CD4-positive, alpha-beta T cell treated with Interleukin-4 for 4 hours (primary cell): Measurements from ENCODE around the gene ITGA1.
A peak's percentile ranks its signal among the peaks of the same experiment; 100 is the strongest.

Experiments
- DNase-seq: peaks from one replicate; pipeline ENCODE4 v3.0.0-alpha.2; 2020

Gene ITGA1

DNA sequence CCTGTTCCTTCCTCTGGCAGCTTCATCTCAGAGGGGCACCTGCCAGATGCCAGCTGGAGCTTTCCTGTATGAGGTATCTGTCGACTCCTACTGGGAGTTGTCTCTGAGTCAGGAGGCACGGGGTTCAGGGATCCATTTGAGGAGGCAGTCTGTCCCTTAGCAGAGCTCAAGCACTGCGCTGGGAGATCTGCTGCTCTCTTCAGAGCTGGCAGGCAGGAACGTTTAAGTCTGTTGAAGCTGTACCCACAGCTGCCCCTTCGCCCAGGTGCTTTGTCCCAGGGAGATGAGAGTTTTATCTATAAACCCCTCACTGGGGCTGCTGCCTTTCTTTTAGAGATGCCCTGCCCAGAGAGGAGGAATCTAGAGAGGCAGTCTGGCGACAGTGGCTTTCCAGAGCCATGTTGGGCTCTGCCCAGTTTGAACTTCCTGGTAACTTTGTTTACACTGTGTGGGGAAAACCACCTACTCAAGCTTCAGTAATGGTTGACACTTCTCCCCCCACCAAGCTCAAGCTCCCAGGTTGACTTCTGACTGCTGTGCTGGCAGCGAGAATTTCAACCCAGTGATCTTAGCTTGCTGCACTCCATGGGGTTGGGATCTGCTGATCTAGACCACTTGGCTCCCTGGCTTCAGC, 189.7 kb downstream of the ITGA1 start:
- DNase-seq, result no peak

DNA sequence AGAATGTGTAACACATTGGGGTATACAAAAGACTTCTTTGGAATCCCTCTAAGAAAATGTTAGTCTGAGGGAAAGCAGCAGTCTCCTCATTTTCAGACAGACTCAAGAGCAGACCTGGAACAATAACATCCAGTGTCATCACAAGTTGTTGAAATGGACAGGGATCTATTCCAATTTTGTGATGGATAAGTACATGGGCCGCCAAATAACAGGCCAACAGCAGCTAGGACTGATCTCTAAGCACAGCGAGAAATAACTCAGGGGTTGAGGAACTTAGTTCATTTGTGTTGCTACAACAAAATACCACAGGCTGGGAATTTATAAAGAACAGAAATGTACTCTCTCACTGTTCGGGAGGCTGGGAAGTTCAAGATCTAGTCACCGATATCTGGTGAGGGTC, 193.8 kb downstream of the ITGA1 start:
- no peak for DNase-seq

- no peak for DNase-seq
Measured at GRCh38 chr5:52983731-52984636, 196.3 kb downstream of the ITGA1 start.

GRCh38 chr5:52985306-52985705, 197.6 kb downstream of the ITGA1 start:
- no peak for DNase-seq

- peak; percentile 64 for DNase-seq
Measured at GRCh38 chr5:52987711-52988331, 200.1 kb downstream of the ITGA1 start.

DNA sequence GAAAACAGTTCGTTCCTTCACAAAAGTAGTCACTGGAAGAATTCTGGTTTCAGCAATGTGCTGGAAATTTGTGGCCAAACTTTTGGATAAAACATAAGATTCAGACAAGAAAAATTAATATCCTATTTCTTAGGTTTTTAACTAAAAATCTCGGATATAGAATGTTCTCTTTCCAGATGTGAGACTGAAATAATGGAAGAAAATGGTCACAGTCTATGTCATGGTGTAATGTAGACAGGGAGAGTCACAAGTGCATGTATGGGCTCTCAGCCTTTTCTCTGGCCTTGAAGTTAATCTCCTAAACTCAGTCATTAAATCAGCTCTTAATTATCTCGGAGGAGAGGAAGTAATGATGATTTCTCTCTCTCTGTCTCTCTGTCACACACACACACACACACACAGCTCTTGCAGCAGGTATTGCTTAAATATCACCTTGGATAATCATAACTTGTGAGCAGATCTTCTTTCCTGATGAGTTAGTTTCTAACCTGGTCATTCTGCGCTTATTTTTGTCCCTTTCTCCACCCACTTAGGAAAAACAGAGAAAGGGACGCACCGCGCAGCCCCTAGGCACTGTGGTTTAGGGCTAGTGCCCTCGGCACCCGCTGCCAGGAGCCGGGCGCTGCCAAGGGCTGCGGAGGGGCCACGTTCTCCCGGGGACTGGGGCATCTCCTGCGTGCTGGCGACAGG, 200.8 kb downstream of the ITGA1 start:
- DNase-seq, result peak; percentile 8

GRCh38 chr5:52989025-52989780, 201.5 kb downstream of the ITGA1 start, which contains the start of gene ITGA2:
ITGA2 (plus strand) TSS chr5:52989352; CDS start chr5:52989469, 117 bp downstream.
- peak; percentile 7 for DNase-seq

DNA sequence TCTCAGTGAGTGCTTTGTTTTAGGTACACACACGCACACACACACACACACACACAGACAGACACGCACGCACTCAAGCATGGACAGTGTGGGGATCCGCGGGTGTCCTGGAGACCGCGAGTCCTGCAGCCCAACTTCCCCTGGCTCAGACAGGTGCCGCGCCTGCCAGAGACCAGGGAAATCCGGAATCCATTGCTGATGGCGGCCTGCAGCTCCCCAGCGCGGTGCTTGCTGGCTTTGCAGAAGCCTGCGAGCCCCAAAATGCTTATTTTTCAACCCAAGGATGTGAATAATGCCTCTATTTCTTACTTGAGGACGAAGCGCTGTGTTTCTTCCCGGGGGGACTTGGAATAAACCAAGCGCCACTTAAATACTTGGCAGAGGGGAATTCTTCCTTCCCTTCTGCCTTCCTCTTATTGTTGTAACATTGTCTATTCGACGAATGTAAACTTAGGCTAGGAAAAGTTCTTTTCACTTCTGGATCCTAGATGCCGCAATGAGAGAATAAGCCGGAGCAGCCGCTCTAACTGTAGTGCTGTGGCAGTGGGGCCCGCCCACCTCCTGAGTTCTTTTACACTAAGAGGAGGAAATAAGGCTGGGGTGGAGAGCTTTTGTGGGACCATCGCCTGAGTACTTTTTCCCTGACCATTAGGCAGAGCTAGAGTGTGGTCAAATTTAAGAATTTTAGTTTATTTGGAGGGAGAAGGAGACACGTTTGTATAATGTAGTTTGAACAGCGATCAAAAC, 202.2 kb downstream of the ITGA1 start:
- peak; percentile 24 for DNase-seq

- DNase-seq, result no peak
Measured at GRCh38 chr5:52990528-52990925, 202.8 kb downstream of the ITGA1 start.

DNA sequence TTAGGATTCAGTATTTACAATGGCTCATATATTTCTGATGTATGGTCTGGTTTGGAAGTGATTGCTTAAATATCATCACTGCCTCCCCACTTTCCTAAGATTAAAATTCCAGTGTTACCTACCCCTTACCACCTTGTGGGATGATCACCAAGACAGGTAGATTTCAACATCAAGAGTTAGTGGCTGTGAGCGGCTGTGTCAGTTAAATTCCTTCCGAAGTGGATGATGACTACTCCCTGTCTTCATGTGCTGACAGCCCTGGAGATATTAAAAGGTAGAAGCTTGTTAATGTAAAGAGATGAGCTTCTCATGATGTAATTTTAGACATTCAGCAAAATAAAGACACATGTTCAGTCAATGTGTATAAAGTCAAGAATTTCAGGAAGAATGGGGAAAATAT, 205.7 kb downstream of the ITGA1 start:
- no peak for DNase-seq

- DNase-seq, result no peak
Measured at GRCh38 chr5:52994266-52994665, 206.6 kb downstream of the ITGA1 start.

DNA sequence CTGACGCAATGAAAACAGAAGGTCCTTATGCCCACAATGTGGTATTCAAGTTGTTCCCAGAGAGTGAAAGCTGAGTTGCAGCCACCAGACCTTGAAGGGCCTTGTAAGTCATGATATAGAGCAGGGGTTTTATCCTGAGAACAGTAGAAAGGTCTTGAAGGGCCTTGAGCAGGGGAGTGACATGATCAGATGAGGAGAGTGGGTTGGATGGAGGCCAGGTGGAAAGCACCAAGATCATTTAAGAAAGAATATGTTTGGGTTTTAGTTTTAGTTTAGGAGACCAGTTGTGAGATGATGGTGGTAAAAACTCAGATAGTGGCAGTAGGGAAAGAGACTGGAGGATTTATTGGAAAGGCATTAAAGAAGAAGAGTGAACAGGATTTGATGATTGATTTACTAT, 207.4 kb downstream of the ITGA1 start:
- DNase-seq, result no peak

DNA sequence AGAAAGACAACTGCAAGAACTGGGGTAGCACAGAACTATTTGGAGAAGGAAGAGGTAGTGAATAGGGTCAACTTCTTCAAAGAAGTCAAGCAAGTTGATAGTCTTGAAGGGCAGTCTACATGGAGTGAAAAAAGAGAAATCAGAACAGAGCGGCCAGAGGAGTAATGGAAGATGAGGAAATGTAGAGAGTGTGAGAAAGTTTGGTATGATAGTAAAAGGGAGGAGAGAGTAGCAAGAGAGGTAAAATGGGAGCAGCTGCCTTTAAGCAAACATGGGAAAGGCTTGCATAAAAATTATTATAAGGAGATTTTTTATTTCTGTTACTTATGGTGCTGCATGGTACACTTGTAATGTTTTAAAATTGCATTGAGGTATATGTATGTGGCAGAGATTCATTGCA, 208.2 kb downstream of the ITGA1 start:
- no peak for DNase-seq

DNA sequence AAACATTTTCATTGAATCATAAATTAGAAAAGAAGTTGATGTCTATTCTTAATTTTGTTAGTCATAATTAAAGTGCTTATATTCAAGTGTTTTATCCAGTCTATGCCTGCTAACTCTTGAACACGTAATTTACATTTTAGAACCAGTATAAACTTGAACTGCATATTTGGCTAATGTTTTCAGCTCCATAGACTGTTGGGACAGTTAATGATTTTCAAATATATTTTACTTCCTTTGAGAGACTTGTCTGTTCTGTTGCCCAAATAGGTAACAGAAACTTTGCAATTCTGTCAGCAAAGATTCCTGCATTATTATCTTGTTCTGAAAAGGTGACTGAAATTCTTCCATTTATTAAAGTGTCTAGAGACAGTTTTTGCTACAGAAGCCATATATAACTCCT, 209.3 kb downstream of the ITGA1 start:
- DNase-seq, result no peak

DNA sequence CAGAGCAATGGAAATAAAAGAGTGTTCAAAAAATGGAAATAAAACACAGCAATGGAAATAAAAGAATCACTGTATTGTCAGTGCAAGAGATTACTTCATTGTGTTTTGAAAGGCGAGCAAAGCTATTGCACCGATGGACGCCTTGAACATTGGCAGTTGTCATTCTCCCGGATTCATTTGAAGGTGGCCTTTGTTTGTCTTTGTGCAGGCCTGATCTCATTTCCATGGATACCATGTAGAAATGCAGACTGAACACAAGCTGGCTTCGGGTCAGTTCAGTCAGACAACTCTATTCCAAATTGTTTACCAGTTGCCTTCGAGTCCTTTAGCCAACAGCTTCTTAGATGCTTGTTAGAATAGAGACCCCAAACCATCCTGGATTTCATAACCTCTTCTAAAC, 209.7 kb downstream of the ITGA1 start:
- no peak for DNase-seq

- DNase-seq, result no peak
Measured at GRCh38 chr5:52998552-52999313, 211.0 kb downstream of the ITGA1 start.

DNA sequence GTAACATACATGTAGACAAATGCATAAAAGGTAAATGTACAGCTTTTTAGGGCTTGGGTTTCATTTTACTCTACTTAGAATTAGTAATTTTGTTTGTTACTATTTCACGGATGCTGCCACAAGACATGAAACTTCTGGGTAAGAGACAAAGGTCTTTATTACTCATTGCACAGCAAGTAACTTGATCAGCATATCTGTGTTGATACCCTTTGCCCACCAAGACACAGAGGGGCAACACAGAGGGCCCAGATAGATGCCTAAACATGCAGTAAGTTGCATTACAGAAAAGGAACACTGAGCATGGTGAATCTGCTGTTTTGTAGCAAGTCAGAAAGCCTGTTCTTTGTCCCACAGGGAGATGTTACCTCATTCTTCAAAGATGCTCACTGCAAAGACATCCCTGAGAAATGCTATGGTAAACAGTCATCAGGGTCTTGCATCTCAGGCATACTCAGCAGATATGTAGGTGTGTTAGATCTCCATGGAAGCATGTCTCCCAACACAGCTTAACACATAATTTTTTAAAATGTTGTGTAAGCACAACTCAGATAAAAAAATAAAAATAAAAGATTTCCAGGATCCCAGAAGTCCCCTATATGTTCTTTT, 211.7 kb downstream of the ITGA1 start:
- no peak for DNase-seq

- no peak for DNase-seq
Measured at GRCh38 chr5:53001541-53001940, 213.8 kb downstream of the ITGA1 start.

DNA sequence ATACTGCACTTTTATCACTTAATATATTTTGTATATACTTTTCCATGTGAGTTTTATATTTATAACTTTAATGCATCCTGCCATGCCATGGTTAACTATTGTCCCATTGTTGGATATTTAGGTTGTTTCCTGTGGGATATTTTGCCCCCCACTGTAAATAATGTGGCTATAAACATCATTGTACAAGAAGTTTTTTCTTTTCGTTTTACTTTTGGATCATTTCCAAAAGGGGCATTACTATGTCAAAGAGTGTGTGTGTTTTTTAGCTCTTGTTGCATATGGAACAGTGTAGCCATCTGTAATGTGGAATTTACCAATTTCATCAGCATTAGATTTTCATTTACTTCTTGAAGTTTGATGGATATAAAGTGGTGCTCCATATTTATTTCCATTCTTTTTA, 214.8 kb downstream of the ITGA1 start:
- DNase-seq, result no peak

GRCh38 chr5:53003144-53003543, 215.4 kb downstream of the ITGA1 start:
- no peak for DNase-seq
